GM23248 (cell line): ENCODE data around the gene PLEKHG4B. TPM values are rescaled to one million over a fixed set of nuclear protein-coding genes. Genes with fewer than 3 reads are reported as not detected.
"Not testable (repeated sequence)": the region's sequence is repeated elsewhere in the genome, so short reads cannot be mapped to it uniquely, and the experiment has no call there.

Experiments used
- DNase-seq: peaks from one replicate; pipeline ENCODE4 v3.0.0-alpha.2; 2015
- H2AFZ ChIP-seq: fragments of 200-600 bp; sonication (generic); 2 replicates; pipeline ENCODE4 v1.6.1; 2016; ENCODE audit warnings: antibody characterized with exemption
- H3F3A ChIP-seq: fragments of 200-600 bp; sonication (generic); 2 replicates; pipeline ENCODE4 v1.6.1; 2016; ENCODE audit warnings: mild to moderate bottlenecking, antibody characterized with exemption, mixed run types; ENCODE audit not compliant: insufficient read depth
- H3K27ac ChIP-seq: fragments of 200-600 bp; sonication (generic); 2 replicates; pipeline ENCODE4 v1.5.1; 2016; ENCODE audit warnings: mild to moderate bottlenecking
- H3K27me3 ChIP-seq: fragments of 200-600 bp; sonication (generic); replicated peaks from 2 replicates; pipeline ENCODE4 v1.6.1; 2016; ENCODE audit warnings: mild to moderate bottlenecking; ENCODE audit not compliant: insufficient read depth
- H3K36me3 ChIP-seq: fragments of 200-600 bp; sonication (generic); 2 replicates; pipeline ENCODE4 v1.6.1; 2016; ENCODE audit warnings: low read depth, mild to moderate bottlenecking
- H3K4me1 ChIP-seq: fragments of 200-600 bp; sonication (generic); 2 replicates; pipeline ENCODE4 v1.6.1; 2016; ENCODE audit warnings: mild to moderate bottlenecking; ENCODE audit not compliant: insufficient read depth
- H3K4me2 ChIP-seq: fragments of 200-600 bp; sonication (generic); one replicate; pipeline ENCODE4 v1.6.1; 2016; ENCODE audit warnings: mild to moderate bottlenecking; ENCODE audit not compliant: unreplicated experiment
- H3K4me3 ChIP-seq: fragments of 200-600 bp; sonication (generic); 2 replicates; pipeline ENCODE4 v1.5.1; 2016; ENCODE audit warnings: mild to moderate bottlenecking
- H3K79me2 ChIP-seq: fragments of 200-600 bp; sonication (generic); 2 replicates; pipeline ENCODE4 v1.6.1; 2016; ENCODE audit warnings: mild to moderate bottlenecking; ENCODE audit not compliant: insufficient read depth
- H3K9ac ChIP-seq: fragments of 200-600 bp; sonication (generic); 2 replicates; pipeline ENCODE4 v1.6.1; 2016; ENCODE audit warnings: mild to moderate bottlenecking
- H3K9me2 ChIP-seq: fragments of 200-600 bp; sonication (generic); 2 replicates; pipeline ENCODE4 v1.6.1; 2016; ENCODE audit warnings: mixed run types, mild to moderate bottlenecking, moderate library complexity; ENCODE audit not compliant: insufficient read depth
- H3K9me3 ChIP-seq: fragments of 200-600 bp; sonication (generic); one replicate; pipeline ENCODE4 v1.6.1; 2017; ENCODE audit warnings: low read depth
- H4K20me1 ChIP-seq: fragments of 200-600 bp; sonication (generic); 2 replicates; pipeline ENCODE4 v1.6.0; 2016; ENCODE audit not compliant: insufficient read depth
- EZH2 ChIP-seq: fragments of 200-600 bp; sonication (generic); IDR thresholded peaks from 2 replicates; pipeline ENCODE4 v1.6.1; 2018; ENCODE audit warnings: antibody characterized with exemption, mild to moderate bottlenecking; ENCODE audit not compliant: insufficient read depth, poor library complexity, severe bottlenecking
- EZH2phosphoT487 ChIP-seq: fragments of 200-600 bp; sonication (generic); IDR thresholded peaks from 2 replicates; pipeline ENCODE4 v1.6.1; 2018; ENCODE audit warnings: antibody characterized with exemption, moderate library complexity, mild to moderate bottlenecking, low read depth; ENCODE audit not compliant: insufficient read depth
- WGBS, 2 experiments: methylation state at CpG; one replicate each; pipeline ENCODE4 v1.1.6; 2015 to 2017; ENCODE audit warnings: low lambda C conversion rate in 2 of 2, low coverage in 1 of 2; ENCODE audit errors: missing lambda C conversion rate in 2 of 2; 5-methylcytosine and 5-hydroxymethylcytosine counted together
- in situ Hi-C: fragments of 300-500 bp; cut with MboI; formaldehyde crosslinking; loops from 2 replicates; pipeline ENCODE4 v1.15.0; 2020
- polyA plus RNA-seq: library from polyadenylated mRNA; unstranded; fragments of >200 nt; fragmentation: Nextera tagmentation; extraction: Ambion mirVana; gene quantifications from 2 replicates; pipeline ENCODE4 v1.2.1, GENCODE V29; 2016
- total RNA-seq: library from RNA; depleted of rRNA; stranded (reverse); fragments of >200 nt; shearing (Covaris generic); gene quantifications from 2 replicates; pipeline ENCODE4 v1.2.3, GENCODE V29; 2014

PLEKHG4B gene
- total and polyA plus RNA-seq, 2 experiments from 2014 or later: not detected

GRCh38 chr5:54175-54730, 37.7 kb upstream of the PLEKHG4B start:
- Histone ChIP-seq H3K27me3 (peaks cover 26% of the 10 kb centered on the region), H3K9ac (no peak overlapping the region), H3K9me3 (no peaks in the 10 kb centered on the region), H3K27ac (no peak overlapping the region), H3K4me2 (no peak overlapping the region), H2AFZ (no peak overlapping the region), H3K9me2 (no peaks in the 10 kb centered on the region), H4K20me1 (no peaks in the 10 kb centered on the region), H3K79me2 (no peaks in the 10 kb centered on the region), H3K36me3 (no peaks in the 10 kb centered on the region), H3F3A (no peaks in the 10 kb centered on the region), H3K4me3 (no peak overlapping the region), H3K4me1 (no peaks in the 10 kb centered on the region)
- 14 to 29% methylated on average over 14 to 20 of the region's 20 CpGs for WGBS, 2 experiments
- in situ Hi-C loops: no loop called here
- peak; percentile 18 for TF ChIP-seq EZH2
- TF ChIP-seq EZH2phosphoT487: no peak
- DNase-seq: no peak

GRCh38 chr5:54876-55569, 36.9 kb upstream of the PLEKHG4B start:
- no peaks in the 10 kb centered on the region for H3K79me2 ChIP-seq
- H3K27ac ChIP-seq: no peak overlapping the region
- H3F3A ChIP-seq: no peaks in the 10 kb centered on the region
- no peaks in the 10 kb centered on the region for H3K9me3 ChIP-seq
- H3K36me3 ChIP-seq: no peaks in the 10 kb centered on the region
- no peaks in the 10 kb centered on the region for H3K4me1 ChIP-seq
- peaks cover 26% of the 10 kb centered on the region for H3K27me3 ChIP-seq
- no peaks in the 10 kb centered on the region for H3K9me2 ChIP-seq
- 77% methylated on average over 28 of the region's 28 CpGs for WGBS, 2 experiments
- in situ Hi-C loops: no loop called here
- no peak overlapping the region for H2AFZ ChIP-seq
- TF ChIP-seq EZH2phosphoT487: no peak
- TF ChIP-seq EZH2: no peak
- H4K20me1 ChIP-seq: no peaks in the 10 kb centered on the region
- no peak overlapping the region for H3K9ac ChIP-seq
- no peak for DNase-seq
- H3K4me2 ChIP-seq: no peak overlapping the region
- H3K4me3 ChIP-seq: no peak overlapping the region

DNA sequence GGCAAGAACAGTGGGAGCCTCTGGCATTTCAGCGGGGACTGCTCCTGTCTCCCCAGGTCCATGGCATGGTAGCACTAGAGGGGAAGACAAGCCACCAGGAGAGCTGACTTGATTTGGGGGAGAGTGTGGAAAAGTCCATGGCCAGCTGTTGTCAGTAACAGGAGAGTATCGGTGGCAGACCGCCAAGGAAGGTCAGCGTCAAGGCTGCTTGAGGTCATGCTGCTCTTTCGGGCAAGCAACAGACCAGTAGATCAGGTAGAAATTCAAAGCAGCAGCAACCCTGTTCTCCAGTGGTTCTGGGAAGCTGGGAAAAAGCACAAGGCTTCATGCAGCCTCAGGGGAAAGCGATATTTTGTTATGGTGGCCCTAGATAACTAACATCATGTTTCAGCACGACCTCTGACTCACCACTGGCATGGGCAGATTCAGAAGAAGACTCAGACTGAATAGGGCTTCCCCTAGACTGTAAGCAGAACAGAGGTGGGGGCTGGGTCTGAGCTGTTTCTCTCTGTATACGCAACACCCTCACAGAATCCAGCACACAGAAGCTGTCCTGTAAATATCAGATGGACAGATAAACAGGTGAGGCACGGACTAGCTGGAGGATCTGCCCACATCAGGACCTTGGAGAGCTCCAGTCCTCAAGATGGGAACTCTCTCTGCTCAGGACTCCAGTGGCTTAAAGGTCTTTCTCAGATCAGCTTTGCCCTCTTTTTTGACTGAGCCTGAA, 35.2 kb upstream of the PLEKHG4B start:
- peak; percentile 53 for DNase-seq
- in situ Hi-C loops: no loop called here
- no peak for TF ChIP-seq EZH2phosphoT487

GRCh38 chr5:60250-60649, 31.7 kb upstream of the PLEKHG4B start:
- H4K20me1 ChIP-seq, DNase-seq, H3F3A ChIP-seq, H3K9me2 ChIP-seq, H3K27ac ChIP-seq, H2AFZ ChIP-seq, H3K36me3 ChIP-seq, H3K4me1 ChIP-seq, H3K4me3 ChIP-seq, H3K4me2 ChIP-seq, H3K9me3 ChIP-seq, H3K9ac ChIP-seq, H3K79me2 ChIP-seq, in situ Hi-C loops: not testable (repeated sequence)
- WGBS, 2 experiments: 18 to 21% methylated on average over 1 of the region's 1 CpG
- H3K27me3 ChIP-seq: peaks cover 11% of the 10 kb centered on the region

More for the DNA sequence above, 35.2 kb upstream of the PLEKHG4B start:
- WGBS, 2 experiments: 61 to 67% methylated on average over 9 of the region's 9 CpGs
- Histone ChIP-seq H4K20me1 (no peaks in the 10 kb centered on the region), H3K36me3 (no peaks in the 10 kb centered on the region), H2AFZ (no peak overlapping the region), H3K9ac (no peak overlapping the region), H3K27me3 (peaks cover 21% of the 10 kb centered on the region), H3K9me2 (no peaks in the 10 kb centered on the region), H3K4me1 (no peaks in the 10 kb centered on the region), H3K4me3 (no peak overlapping the region), H3K27ac (no peak overlapping the region), H3K9me3 (no peaks in the 10 kb centered on the region), H3K79me2 (no peaks in the 10 kb centered on the region), H3K4me2 (no peak overlapping the region), H3F3A (no peaks in the 10 kb centered on the region)
